ENCODE results near the gene ROCK2.

- TF ChIP-seq CTCF (IDR thresholded peaks at IDR 0.05) (no peak), POLR2AphosphoS5 (IDR thresholded peaks at IDR 0.05) (no peak), POLR2A (IDR thresholded peaks at IDR 0.05; ENCODE audit: low read depth) (no peak), EP300 (IDR thresholded peaks at IDR 0.05) (no peak)
Measured at GRCh38 chr2:11215407-11215806, 129.0 kb downstream of the ROCK2 start.
